Cardiac fibroblast (primary cell): Measurements from ENCODE around the gene RHO.

Source experiments
- DNase-seq, 2 donors: peaks; one replicate each; pipeline versions ENCODE4 v3.0.0 to v3.0.0-alpha.2; 2010; ENCODE audit warnings: low read depth in 2 of 2
- H3K4me3 ChIP-seq, 2 donors: replicated peaks in 1 of 2; 1 replicate in 1 of 2; 2 replicates in 1 of 2; pipeline ENCODE4 v1.5.1; 2011; ENCODE audit warnings: low read depth in 2 of 2, low read length in 2 of 2, mild to moderate bottlenecking in 2 of 2, moderate library complexity in 1 of 2
- CTCF ChIP-seq: IDR thresholded peaks from one replicate; pipeline ENCODE4 v1.5.1; 2011; ENCODE audit warnings: low read depth, mild to moderate bottlenecking, low read length, inconsistent platforms

RHO gene

DNA sequence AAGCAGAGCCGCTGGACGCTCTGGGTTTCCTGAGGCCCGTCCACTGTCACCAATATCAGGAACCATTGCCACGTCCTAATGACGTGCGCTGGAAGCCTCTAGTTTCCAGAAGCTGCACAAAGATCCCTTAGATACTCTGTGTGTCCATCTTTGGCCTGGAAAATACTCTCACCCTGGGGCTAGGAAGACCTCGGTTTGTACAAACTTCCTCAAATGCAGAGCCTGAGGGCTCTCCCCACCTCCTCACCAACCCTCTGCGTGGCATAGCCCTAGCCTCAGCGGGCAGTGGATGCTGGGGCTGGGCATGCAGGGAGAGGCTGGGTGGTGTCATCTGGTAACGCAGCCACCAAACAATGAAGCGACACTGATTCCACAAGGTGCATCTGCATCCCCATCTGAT, 3.3 kb downstream of the RHO start:
- no peak for TF ChIP-seq CTCF
- DNase-seq, result no peak

DNA sequence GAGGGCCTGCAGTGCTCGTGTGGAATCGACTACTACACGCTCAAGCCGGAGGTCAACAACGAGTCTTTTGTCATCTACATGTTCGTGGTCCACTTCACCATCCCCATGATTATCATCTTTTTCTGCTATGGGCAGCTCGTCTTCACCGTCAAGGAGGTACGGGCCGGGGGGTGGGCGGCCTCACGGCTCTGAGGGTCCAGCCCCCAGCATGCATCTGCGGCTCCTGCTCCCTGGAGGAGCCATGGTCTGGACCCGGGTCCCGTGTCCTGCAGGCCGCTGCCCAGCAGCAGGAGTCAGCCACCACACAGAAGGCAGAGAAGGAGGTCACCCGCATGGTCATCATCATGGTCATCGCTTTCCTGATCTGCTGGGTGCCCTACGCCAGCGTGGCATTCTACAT, 3.8 kb downstream of the RHO start:
- H3K4me3 ChIP-seq, result no peak overlapping the region
- no peak for TF ChIP-seq CTCF
- DNase-seq, result no peak

More for the DNA sequence above, 3.3 kb downstream of the RHO start:
- H3K4me3 ChIP-seq, result no peak overlapping the region

DNA sequence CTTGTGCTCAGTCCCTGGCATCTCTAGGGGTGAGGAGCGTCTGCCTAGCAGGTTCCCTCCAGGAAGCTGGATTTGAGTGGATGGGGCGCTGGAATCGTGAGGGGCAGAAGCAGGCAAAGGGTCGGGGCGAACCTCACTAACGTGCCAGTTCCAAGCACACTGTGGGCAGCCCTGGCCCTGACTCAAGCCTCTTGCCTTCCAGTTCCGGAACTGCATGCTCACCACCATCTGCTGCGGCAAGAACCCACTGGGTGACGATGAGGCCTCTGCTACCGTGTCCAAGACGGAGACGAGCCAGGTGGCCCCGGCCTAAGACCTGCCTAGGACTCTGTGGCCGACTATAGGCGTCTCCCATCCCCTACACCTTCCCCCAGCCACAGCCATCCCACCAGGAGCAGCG, 5.0 kb downstream of the RHO start:
- DNase-seq, result no peak
- TF ChIP-seq CTCF, result no peak
- no peak overlapping the region for H3K4me3 ChIP-seq

DNA sequence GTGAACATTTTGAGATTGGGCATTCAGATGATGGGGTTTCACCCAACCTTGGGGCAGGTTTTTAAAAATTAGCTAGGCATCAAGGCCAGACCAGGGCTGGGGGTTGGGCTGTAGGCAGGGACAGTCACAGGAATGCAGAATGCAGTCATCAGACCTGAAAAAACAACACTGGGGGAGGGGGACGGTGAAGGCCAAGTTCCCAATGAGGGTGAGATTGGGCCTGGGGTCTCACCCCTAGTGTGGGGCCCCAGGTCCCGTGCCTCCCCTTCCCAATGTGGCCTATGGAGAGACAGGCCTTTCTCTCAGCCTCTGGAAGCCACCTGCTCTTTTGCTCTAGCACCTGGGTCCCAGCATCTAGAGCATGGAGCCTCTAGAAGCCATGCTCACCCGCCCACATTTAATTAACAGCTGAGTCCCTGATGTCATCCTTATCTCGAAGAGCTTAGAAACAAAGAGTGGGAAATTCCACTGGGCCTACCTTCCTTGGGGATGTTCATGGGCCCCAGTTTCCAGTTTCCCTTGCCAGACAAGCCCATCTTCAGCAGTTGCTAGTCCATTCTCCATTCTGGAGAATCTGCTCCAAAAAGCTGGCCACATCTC, 6.1 kb downstream of the RHO start:
- no peak overlapping the region for H3K4me3 ChIP-seq
- no peak for TF ChIP-seq CTCF
- no peak for DNase-seq

GRCh38 chr3:129535075-129535474, 6.6 kb downstream of the RHO start:
- TF ChIP-seq CTCF, result no peak
- H3K4me3 ChIP-seq, result no peak overlapping the region
- no peak for DNase-seq

DNA sequence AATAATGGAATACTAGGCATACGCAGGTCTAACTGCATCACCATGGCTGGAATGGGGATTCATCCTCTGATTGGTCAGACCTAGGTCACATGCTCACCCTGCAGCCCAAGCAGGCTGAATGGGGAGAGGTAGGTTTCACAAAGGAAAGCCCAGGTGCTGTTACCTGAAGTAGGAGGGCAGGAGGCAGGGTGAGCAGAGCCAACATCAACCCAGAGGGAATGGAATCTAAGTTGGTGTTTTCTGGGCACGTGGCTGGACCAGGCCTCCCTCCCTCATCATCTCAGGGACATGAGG, 7.9 kb downstream of the RHO start:
- no peak for DNase-seq
- TF ChIP-seq CTCF, result no peak
- no peak overlapping the region for H3K4me3 ChIP-seq

- no peak for DNase-seq
- no peak overlapping the region for H3K4me3 ChIP-seq
- no peak for TF ChIP-seq CTCF
Observed at GRCh38 chr3:129536804-129537203, 8.4 kb downstream of the RHO start.
